ENCODE measurements around the gene METTL23. TPM values are rescaled to one million over a fixed set of nuclear protein-coding genes. Genes with fewer than 3 reads are reported as not detected.

The METTL23 gene
- total and polyA plus RNA-seq, 2 of the 8 experiments (the other 6 are each of a cell fraction or from before 2014, with no cell fraction given), result 36.1 to 60.2 TPM

DNA sequence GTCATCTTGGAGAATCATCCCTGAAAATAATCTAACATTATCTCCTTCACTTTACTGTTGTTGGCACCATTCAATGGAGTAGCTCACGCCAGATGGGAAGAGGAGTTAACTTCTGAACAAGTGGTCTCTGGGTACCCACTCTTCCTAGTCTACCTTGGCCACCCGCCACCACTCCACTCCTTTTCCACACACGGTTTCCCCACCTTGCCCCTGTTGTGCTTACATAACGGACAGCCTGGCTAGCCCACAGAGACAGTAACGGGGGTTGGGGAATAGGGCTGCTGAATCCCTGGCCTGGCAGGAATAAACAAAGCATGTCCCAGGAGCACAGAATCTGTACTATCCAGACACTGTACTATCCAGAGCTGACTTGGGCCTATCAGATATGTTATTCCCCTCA lies 12.3 kb upstream of the METTL23 start (continued):
- no peak for TF ChIP-seq GABPA (IDR thresholded peaks at IDR 0.05; ENCODE audit: borderline replicate concordance, insufficient read depth, low read length)
- TF ChIP-seq BCL11A (IDR thresholded peaks at IDR 0.05; ENCODE audit: low read depth in 2 of 2, low read length in 2 of 2), result no peak
- TF ChIP-seq CBX8 (IDR thresholded peaks at IDR 0.05; ENCODE audit: borderline replicate concordance, low read depth, low read length), result no peak
- no peak for TF ChIP-seq TCF12 (IDR thresholded peaks at IDR 0.05; ENCODE audit: low read depth, low read length)
- TF ChIP-seq SIX5 (IDR thresholded peaks at IDR 0.05; ENCODE audit: low read depth, low read length), result no peak
